Activated CD8-positive, alpha-beta memory T cell treated with anti-CD3 and anti-CD28 coated beads for 48 hours (primary cell): ENCODE measurements around the gene CDADC1.
"Not testable (repeated sequence)": the region's sequence is repeated elsewhere in the genome, so short reads cannot be mapped to it uniquely, and the experiment has no call there.

ENCODE experiments used
- DNase-seq, 3 experiments: peaks; one replicate each; pipeline ENCODE4 v3.0.0-alpha.2; 2020; ENCODE audit warnings: low read depth in 2 of 3, low spot score in 2 of 3

CDADC1 gene

DNA sequence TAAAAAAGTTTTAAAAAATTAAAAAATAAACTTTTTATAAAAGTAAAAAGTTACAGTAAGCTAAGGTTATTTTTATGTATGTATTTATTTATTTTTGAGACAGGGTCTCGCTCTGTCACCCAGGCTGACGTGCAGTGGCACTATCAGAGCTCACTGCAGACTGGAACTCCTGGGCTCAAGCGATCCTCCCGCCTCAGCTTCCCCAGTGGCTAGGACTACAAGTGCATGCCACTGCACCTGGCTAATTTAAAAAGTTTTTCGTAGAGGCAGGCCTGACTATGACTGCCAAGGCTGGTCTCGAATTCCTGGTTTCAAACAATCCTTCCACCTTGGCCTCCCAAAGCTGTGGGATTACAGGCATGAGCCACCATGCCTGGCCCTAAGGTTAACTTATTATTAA is 64.1 kb downstream of the CDADC1 start:
- DNase-seq, result no peak

DNA sequence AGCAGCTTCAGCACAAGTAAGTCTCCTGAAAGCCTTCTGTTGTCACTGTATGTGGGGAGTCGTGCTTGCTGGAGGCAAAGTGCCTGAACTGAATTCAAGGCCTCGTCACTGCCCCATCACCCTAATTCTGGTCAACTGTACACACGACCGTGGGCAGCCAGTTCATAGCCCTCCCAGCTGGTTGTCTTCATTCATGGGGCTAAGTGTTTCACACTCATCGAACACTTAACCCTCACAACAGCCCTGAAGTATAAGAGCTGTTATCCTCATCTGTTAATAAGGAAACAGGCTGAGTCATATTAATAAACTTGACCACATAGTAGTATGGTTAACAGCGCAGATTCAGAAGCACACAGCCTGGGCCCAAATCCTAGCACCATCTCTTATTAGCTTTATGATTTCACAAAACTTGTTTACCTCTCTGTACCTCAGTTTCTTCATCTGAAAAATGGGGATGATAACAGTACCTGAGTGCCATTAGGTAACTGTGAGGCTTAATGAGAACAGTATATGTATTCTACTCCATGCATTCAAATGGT is 66.7 kb downstream of the CDADC1 start:
- no peak for DNase-seq

DNA sequence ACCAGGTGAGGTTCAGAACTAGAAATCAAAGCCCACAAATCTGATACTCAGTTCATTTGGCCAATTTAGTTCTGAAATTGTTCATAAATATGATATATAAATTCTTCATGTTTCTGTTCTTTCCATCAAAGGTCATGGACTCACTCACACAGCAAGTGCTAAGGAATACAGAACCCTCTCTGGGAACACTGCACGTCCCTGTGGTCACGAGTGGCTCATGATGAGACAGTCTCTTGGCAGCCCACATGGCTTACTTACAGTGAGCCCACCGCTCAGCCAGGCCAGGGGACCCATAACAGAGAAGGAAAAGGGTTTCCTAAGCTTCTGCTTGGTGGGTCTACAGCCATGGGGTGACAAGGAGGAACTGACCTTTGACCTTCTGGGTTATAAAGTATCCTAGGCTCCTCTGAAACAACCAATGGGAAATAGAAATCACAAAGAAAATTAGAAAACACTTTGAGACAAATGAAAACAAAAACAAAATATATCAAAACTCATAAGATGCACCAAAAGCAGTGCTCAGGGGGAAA is 67.4 kb downstream of the CDADC1 start:
- no peak for DNase-seq

DNA sequence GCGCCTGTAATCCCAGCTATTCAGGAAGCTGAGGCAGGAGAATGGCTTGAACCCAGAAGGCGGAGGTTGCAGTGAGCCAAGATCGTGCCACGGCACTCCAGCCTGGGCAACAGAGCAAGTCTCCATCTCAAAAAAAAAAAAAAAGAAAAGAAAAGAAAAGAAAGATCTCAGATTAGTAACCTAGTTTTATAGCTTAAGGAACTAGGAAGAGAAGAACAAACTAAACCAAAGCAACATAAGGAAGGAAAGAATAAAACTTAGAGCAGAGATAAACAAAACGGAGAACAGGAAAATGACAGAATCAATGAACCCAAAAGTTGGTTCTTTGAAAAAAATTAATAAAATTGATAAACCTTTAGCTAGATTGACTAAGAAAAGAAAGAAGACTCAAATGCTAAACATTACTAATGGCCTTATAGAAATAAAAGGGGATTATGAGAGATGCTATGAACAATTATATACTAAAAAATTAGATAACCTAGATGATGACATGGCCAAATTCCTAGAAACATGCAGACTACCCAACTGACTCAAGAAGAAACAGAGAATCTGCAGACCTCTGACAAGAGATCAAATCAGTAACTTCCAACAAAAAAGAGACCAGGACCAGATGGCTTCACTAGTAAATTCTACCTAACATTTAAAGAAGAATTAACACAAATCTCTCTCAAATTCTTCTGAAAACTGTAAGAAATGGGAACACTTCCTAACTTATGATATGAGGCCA is 68.2 kb downstream of the CDADC1 start:
- DNase-seq, result no peak

DNA sequence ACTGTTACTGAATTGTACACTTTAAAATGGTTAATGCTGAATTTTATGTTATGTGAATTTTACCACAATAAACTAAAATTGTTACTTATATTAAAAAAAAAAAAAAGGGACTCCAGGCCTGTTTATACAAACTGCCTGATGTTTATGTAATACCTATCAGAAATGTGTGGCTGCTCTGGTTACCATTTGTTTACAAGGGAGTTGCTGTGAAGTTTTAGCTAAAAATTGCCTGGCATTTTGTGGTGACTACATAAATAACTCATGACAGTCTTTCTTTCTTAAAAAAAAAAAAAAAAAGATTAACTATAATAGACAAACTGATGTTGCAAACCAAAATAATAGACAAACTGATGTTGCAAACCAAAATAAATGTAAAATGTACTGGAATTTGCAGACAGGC is 71.8 kb downstream of the CDADC1 start:
- DNase-seq, result no peak

DNA sequence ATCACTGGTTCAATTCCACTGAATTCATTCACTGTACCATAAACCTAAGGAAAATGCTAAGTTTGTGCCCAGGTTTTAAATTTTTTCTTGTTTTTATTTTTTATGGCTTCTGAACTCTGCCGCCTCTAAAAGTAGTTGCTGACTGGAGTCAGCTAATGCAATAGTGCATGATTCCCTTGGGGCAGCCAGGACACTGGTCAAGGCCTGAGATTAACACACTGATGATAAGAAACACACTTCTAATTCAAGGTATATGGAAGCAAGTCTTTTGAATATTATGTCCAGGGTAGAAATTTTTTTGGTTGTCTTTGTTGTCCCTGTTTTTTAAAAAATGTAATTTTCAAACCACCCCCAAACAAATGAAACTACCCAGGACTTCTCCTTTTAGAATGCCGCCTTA is 72.2 kb downstream of the CDADC1 start:
- DNase-seq, result no peak

- DNase-seq, result no peak
These were observed 73.2 kb downstream of the CDADC1 start for GRCh38 chr13:49320975-49321374.

DNA sequence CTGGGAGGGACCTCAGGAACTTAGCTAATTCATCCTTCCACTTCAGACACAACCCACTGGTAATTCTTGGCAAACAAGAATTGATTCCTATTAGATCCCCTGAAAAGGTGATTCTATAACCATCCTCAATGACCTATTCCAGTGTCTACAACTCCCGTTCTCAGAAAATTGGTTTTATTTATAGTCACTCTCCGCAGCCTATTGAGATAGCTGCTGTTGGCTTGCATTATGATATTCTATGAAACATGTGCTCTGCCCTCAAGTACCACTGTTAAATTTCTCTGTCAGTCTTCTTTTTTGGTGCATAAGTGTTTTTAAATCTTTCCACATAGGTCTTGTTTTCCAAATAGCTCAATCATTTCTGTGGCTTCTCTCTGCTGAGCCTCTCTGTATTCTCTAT is 75.0 kb downstream of the CDADC1 start:
- DNase-seq, result no peak

DNA sequence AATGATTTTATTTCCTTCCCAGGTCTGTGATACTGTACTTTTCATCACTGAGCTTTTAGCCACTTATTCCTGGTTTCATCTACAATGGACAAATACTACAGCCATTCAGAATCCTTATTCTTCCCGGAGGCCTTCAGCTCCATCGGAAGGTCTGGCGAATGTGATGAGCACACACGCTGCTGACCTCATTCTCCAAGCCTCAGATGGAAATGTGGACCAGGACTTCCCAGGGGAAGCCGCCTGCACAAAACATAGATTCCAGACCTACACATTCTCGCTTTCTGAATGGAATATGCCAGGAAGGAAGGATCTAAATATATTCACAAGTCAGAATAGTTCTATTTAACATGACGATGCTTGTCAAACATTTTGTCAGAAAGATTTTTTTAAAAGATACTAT is 75.6 kb downstream of the CDADC1 start:
- no peak for DNase-seq

DNA sequence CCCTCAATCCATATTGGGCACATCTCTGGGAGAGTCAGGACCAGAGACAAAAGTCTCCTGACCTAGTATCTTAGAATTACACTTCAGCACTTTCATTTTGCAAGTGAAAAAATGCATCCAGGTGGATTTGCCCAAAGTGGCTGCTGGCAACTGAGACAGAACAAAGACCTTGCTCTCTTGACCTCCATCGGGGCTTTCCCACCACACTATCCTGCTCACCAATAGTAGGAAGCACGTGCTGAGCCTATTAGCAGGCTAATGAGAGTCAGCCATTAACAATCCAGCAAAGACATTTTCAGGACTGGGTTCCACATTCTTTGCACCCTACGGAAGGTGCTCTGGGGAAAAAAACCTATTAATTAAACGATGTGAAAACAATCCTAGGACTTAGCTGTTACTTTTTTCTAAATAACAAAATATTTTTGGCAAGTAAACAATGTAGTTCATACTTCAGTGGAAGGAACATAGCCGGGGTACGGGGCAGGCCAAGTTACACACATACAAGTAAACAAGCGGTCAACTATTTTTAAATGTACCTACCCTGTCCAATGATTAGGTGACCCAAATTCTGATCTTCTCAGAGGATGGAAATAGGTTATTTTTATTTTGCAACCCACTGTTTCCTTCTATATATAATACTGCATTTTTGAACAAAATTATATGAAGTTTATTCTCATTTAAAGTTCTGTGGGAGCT is 78.6 kb downstream of the CDADC1 start:
- no peak for DNase-seq

- DNase-seq, result not testable (repeated sequence)
These were observed 79.4 kb downstream of the CDADC1 start for GRCh38 chr13:49327145-49327544.

DNA sequence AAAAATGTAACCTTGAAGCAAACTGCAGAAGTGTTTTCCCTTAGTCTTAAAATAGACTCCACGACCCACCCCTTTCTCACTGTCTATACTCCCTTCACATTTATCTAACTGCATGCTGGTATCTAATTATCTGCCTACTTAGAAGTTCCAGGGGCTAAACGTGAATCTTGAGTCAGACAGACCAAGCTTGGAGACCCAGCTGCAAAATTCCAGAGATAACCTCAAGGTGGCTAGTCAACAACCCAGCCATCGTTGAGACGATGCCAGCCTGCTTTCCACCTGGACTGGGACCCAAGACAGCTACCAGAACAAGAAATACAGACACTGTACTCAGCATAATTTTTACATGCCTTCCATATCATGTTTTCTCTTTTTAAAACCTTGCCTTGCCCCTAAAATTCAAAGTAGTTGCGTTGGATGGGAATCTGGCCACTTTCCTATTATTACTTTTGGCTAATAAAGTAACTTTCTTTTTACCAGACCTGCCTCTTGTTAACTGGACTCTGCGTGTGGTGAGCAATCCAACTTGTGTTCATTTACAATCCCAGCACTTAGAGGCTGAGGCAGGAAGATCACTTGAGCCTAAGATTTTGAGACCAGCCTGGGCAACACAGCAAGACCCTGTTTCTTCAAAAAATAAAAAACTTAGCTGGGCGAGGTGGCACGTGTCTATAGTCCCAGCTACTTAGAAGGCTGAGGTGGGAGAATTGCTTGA is 82.3 kb downstream of the CDADC1 start:
- DNase-seq, result no peak

GRCh38 chr13:49330546-49330864 is 82.8 kb downstream of the CDADC1 start:
- DNase-seq, result no peak

DNA sequence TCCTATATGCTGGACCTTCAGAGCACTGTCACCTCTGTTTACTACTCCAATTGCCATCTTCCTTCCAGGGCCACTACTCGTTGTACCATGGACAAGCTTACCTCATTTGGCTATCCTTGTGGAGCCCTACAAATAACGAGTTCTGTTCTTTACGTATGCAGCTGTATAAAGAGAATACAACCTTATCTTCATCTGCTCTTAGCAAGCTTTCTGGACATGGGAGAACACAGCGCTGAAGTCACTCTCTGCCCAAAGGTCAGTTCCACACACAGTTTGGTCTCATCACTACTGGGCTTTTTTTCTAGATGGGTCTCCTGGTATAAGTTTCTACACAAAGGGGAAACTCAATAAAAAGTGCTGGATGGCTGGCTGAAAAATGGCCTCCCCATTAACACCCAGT is 88.9 kb downstream of the CDADC1 start:
- DNase-seq, result no peak

- no peak for DNase-seq
These were observed 92.4 kb downstream of the CDADC1 start for GRCh38 chr13:49340161-49340560.

- no peak for DNase-seq
These were observed 93.8 kb downstream of the CDADC1 start for GRCh38 chr13:49341517-49341916.

DNA sequence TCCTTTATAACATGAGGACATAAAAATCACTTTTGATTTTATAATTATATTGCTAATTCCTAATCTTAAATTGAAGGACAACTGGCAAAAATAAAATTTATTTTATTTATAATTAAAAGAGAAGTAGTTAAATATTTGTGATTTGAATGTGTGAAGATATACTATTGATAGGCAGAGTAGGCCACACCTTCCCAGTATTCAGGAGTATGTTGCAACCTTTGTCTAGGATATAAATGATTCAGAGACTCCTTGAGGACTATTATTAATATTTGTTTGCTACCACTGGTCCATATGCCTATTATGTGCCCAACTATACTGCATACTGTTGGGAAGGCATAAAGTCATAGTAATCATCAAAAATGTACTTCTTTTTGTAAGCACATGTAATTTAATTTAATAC is 94.2 kb downstream of the CDADC1 start:
- no peak for DNase-seq

GRCh38 chr13:49342454-49342853 is 94.7 kb downstream of the CDADC1 start:
- DNase-seq, result no peak
